Prostate gland (tissue), 2 donors: Measurements from ENCODE around the gene ARHGAP25.

ENCODE experiments used
- CTCF ChIP-seq, 4 experiments: fragments of 200-600 bp in 2 of 4; fragments of 450-650 bp in 2 of 4; sonication (generic) in 2 of 4; IDR thresholded peaks; 1 replicate in 3 of 4; 2 replicates in 1 of 4; pipeline ENCODE4 v1.5.1; 2016 to 2019; ENCODE audit warnings: antibody characterized with exemption in 4 of 4, mild to moderate bottlenecking in 2 of 4, moderate library complexity in 2 of 4
- POLR2A ChIP-seq: fragments of 450-650 bp; IDR thresholded peaks from one replicate; pipeline ENCODE4 v1.6.1; 2016; ENCODE audit warnings: antibody characterized with exemption, mild to moderate bottlenecking
- POLR2AphosphoS5 ChIP-seq: sonication (generic); formaldehyde crosslinking; IDR thresholded peaks from one replicate; pipeline ENCODE4 v1.6.1; 2017; ENCODE audit warnings: antibody characterized with exemption

GRCh38 chr2:68742626-68743415 lies 8.2 kb downstream of the ARHGAP25 start:
- no peak for TF ChIP-seq POLR2A
- TF ChIP-seq CTCF (IDR thresholded peaks at IDR 0.05): no peak
- TF ChIP-seq POLR2AphosphoS5: no peak
